AG10803 (cell line): Measurements from ENCODE around the gene TCP1.

ENCODE experiments used
- DNase-seq: peaks from one replicate; pipeline ENCODE4 v3.0.0; 2010; ENCODE audit warnings: low read depth
- H3K4me3 ChIP-seq: 2 replicates; pipeline ENCODE4 v1.5.1; 2011; ENCODE audit warnings: mild to moderate bottlenecking, low read length, control low read depth
- TF ChIP-seq, protein P1 (sequence below): conservative IDR thresholded peaks from 2 replicates; pipeline ENCODE4 v1.5.1; 2011; ENCODE audit warnings: mild to moderate bottlenecking, low read length, control low read depth, inconsistent platforms

The TCP1 gene

DNA sequence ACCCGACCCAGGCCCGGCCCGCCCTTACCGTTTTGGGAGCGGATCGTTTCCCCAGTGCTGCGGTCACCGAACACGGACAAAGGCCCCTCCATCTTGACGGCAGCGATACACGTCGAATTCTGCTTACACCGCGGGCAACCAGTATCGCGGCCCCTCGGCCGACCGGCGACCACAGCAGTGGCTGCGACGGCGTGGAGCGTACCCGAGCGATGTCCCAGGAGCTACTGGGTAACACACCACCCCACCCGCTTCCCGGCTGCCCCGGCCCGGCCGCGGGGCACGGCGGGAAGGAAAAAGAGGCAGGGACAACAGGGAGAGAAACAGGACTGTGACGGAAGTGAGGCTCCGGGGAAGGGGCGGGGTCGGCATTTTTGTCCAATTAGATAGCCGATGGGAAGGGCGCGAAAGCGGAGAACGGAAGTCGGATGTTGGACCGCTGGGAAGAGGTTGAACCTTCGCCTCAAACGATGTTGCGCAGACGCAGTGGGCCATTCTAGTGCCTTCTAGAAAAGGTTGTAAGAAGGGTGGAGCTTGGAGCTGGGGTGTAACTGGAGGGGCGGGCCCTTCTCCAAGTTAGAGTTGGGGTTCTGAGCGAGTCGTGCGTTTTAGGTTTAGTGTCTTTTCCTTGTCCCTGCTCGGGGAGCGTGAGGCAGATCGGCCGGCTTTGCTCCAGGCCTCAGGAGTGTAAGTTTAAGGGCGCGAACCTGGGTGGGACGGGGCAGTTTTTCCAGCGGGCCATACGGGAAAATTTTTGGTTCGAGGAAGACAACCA is at the start of gene TCP1:
TSS of gene TCP1 (minus strand) at position 226 of the 772 bp plus-strand sequence. CDS start at position 92, 134 bp downstream.
- peak within 1 kb of the TSS; percentile 93 for H3K4me3 ChIP-seq
- TF ChIP-seq, protein P1, sequence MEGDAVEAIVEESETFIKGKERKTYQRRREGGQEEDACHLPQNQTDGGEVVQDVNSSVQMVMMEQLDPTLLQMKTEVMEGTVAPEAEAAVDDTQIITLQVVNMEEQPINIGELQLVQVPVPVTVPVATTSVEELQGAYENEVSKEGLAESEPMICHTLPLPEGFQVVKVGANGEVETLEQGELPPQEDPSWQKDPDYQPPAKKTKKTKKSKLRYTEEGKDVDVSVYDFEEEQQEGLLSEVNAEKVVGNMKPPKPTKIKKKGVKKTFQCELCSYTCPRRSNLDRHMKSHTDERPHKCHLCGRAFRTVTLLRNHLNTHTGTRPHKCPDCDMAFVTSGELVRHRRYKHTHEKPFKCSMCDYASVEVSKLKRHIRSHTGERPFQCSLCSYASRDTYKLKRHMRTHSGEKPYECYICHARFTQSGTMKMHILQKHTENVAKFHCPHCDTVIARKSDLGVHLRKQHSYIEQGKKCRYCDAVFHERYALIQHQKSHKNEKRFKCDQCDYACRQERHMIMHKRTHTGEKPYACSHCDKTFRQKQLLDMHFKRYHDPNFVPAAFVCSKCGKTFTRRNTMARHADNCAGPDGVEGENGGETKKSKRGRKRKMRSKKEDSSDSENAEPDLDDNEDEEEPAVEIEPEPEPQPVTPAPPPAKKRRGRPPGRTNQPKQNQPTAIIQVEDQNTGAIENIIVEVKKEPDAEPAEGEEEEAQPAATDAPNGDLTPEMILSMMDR = no peak
- peak; percentile 99 for DNase-seq

- no peak overlapping the region for H3K4me3 ChIP-seq
- TF ChIP-seq, protein P1 = no peak
- DNase-seq = no peak
Measured at GRCh38 chr6:159838020-159838744, 48.8 kb upstream of the TCP1 start.

DNA sequence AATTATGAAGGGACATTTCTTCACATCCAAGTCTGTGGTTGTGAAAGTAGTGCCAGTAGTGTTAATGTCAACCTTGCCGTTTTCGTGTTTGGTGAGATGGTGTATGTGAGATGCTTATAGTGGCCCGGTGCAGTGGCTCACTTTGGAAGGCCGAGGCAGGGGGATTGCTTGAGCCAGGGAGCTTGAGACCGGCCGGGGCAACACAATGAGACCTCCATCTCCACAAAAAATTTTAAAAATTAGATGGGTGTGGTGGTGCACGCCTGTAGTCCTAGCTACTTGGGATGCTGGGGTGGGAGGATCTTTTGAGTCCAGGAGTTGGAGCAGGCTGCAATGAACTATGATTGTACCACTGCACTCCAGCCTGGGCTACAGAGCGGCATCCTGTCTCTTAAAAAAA is 48.1 kb upstream of the TCP1 start:
- no peak overlapping the region for H3K4me3 ChIP-seq
- TF ChIP-seq, protein P1 = no peak
- DNase-seq = no peak

- no peak for DNase-seq
- TF ChIP-seq, protein P1 = no peak
- no peak overlapping the region for H3K4me3 ChIP-seq
Measured at GRCh38 chr6:159836718-159837490, 47.5 kb upstream of the TCP1 start.

- H3K4me3 ChIP-seq = no peak overlapping the region
- TF ChIP-seq, protein P1 = no peak
- DNase-seq = no peak
Measured at GRCh38 chr6:159833997-159834603, 44.7 kb upstream of the TCP1 start.

GRCh38 chr6:159833556-159833955 is 44.2 kb upstream of the TCP1 start:
- peak; percentile 66 for DNase-seq
- TF ChIP-seq, protein P1 = peak; percentile 49
- H3K4me3 ChIP-seq = no peak overlapping the region
